ENCODE measurements around the gene SCAP.

DNA sequence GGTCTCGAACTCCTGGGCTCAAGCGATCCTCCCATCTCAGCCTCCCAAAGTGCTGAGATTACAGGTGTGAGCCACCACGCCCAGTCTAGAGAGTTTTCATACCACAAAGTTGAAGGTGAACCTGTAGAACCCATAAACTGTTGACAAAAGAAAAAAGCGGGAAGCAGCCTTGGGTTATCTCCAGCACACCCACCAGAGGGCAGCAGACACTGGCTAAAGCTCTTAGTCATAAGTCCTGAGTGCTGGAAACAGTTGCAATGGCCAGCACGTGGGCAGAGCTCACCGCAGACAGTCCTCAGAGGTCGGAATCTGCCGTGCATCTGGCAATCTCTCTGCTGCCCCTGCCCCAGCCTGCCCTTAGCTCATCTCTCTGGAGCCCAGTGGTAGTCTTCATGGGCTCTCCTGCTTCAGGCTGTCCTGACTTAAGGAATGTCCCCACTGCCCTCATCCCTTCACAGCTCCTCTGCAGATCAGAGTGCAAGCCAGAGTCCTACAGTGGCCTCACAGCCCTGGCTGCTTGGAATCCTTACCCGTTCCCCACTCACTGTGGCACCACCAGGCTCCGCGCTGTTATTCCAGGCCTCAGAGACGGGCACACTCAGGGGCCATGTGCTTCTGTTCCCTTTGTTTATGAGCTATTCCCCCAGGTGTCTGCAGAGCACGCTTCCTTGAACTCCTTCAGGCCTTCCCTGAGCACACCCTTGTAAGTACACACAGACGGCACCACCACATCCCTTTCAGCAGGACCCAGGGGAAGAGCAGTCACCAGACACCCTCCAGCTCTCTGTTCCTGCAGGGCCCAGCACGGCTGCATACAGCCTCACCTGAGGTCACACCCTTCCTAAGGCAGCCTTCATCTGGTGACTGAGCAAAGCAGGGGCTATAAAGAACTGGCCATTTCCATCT, 46.6 kb upstream of the SCAP start:
- TF ChIP-seq POLR2AphosphoS5 (IDR thresholded peaks at IDR 0.05; ENCODE audit: insufficient read depth in 1 of 2, low read depth in 1 of 2) (peak; percentile 48 to 71), POLR2A (IDR thresholded peaks at IDR 0.05) (no peak)
- TF ChIP-seq, protein P1, sequence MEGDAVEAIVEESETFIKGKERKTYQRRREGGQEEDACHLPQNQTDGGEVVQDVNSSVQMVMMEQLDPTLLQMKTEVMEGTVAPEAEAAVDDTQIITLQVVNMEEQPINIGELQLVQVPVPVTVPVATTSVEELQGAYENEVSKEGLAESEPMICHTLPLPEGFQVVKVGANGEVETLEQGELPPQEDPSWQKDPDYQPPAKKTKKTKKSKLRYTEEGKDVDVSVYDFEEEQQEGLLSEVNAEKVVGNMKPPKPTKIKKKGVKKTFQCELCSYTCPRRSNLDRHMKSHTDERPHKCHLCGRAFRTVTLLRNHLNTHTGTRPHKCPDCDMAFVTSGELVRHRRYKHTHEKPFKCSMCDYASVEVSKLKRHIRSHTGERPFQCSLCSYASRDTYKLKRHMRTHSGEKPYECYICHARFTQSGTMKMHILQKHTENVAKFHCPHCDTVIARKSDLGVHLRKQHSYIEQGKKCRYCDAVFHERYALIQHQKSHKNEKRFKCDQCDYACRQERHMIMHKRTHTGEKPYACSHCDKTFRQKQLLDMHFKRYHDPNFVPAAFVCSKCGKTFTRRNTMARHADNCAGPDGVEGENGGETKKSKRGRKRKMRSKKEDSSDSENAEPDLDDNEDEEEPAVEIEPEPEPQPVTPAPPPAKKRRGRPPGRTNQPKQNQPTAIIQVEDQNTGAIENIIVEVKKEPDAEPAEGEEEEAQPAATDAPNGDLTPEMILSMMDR (IDR thresholded peaks at IDR 0.05) = peak; percentile 91 to 95 (median 94)

Data from vagina (tissue), 2 donors.